Mesendoderm (in vitro differentiated cells): ENCODE measurements around the gene AHNAK2.

Experiments
- DNase-seq: peaks from one replicate; pipeline ENCODE4 v3.0.0; 2013
- H2AK5ac ChIP-seq: 2 replicates; pipeline ENCODE4 v1.6.1; 2013; ENCODE audit warnings: low read length, inconsistent platforms
- H2BK120ac ChIP-seq: 2 replicates; pipeline ENCODE4 v1.6.1; 2013; ENCODE audit warnings: low read depth, mild to moderate bottlenecking, low read length, moderate library complexity, mixed read lengths
- H2BK15ac ChIP-seq: replicated peaks from 2 replicates; pipeline ENCODE4 v1.6.1; 2013; ENCODE audit warnings: low read depth, mild to moderate bottlenecking, moderate library complexity
- H2BK5ac ChIP-seq: 2 replicates; pipeline ENCODE4 v1.6.1; 2013; ENCODE audit warnings: low read length, inconsistent platforms
- H3K18ac ChIP-seq: 2 replicates; pipeline ENCODE4 v1.6.1; 2013; ENCODE audit warnings: mild to moderate bottlenecking, low read length, mixed read lengths
- H3K23ac ChIP-seq: one replicate; pipeline ENCODE4 v1.6.1; 2013; ENCODE audit warnings: low read length
- H3K27ac ChIP-seq: 2 replicates; pipeline ENCODE4 v1.5.1; 2013; ENCODE audit warnings: low read depth, mild to moderate bottlenecking, inconsistent platforms, low read length, moderate library complexity
- H3K27me3 ChIP-seq: 2 replicates; pipeline ENCODE4 v1.6.1; 2013; ENCODE audit warnings: low read length, control low read depth, mild to moderate bottlenecking, inconsistent platforms; ENCODE audit not compliant: insufficient read depth, poor library complexity
- H3K36me3 ChIP-seq: 2 replicates; pipeline ENCODE4 v1.6.1; 2013; ENCODE audit warnings: low read length, inconsistent platforms; ENCODE audit not compliant: control insufficient read depth, insufficient read depth
- H3K4ac ChIP-seq: one replicate; pipeline ENCODE4 v1.6.1; 2013; ENCODE audit warnings: low read depth, mild to moderate bottlenecking, low read length, moderate library complexity
- H3K4me1 ChIP-seq: 2 replicates; pipeline ENCODE4 v1.6.1; 2013; ENCODE audit warnings: low read depth, low read length, inconsistent platforms; ENCODE audit not compliant: control insufficient read depth
- H3K4me2 ChIP-seq: 2 replicates; pipeline ENCODE4 v1.6.1; 2013; ENCODE audit warnings: low read length
- H3K4me3 ChIP-seq: 2 replicates; pipeline ENCODE4 v1.5.1; 2013; ENCODE audit warnings: mild to moderate bottlenecking, low read length
- H3K56ac ChIP-seq: one replicate; pipeline ENCODE4 v1.6.1; 2013; ENCODE audit warnings: low read length
- H3K79me1 ChIP-seq: 2 replicates; pipeline ENCODE4 v1.6.1; 2013; ENCODE audit warnings: low read length, inconsistent platforms
- H3K79me2 ChIP-seq: 2 replicates; pipeline ENCODE4 v1.6.1; 2013; ENCODE audit warnings: mild to moderate bottlenecking, low read length; ENCODE audit not compliant: control insufficient read depth, insufficient read depth
- H3K9ac ChIP-seq: 2 replicates; pipeline ENCODE4 v1.6.1; 2013; ENCODE audit warnings: low read length, inconsistent platforms
- H4K5ac ChIP-seq: one replicate; pipeline ENCODE4 v1.6.1; 2013; ENCODE audit warnings: low read length
- H4K8ac ChIP-seq: one replicate; pipeline ENCODE4 v1.6.1; 2013; ENCODE audit warnings: low read depth, mild to moderate bottlenecking, control low read depth, low read length, moderate library complexity
- WGBS: extraction: QIAGEN DNeasy Blood & Tissue Kit; methylation state at CpG from one replicate; pipeline ENCODE4 v1.1.7; 2013; ENCODE audit warnings: low lambda C conversion rate, missing lambda C conversion rate; ENCODE audit not compliant: insufficient coverage; ENCODE audit errors: extremely low coverage; 5-methylcytosine and 5-hydroxymethylcytosine counted together

AHNAK2 gene

DNA sequence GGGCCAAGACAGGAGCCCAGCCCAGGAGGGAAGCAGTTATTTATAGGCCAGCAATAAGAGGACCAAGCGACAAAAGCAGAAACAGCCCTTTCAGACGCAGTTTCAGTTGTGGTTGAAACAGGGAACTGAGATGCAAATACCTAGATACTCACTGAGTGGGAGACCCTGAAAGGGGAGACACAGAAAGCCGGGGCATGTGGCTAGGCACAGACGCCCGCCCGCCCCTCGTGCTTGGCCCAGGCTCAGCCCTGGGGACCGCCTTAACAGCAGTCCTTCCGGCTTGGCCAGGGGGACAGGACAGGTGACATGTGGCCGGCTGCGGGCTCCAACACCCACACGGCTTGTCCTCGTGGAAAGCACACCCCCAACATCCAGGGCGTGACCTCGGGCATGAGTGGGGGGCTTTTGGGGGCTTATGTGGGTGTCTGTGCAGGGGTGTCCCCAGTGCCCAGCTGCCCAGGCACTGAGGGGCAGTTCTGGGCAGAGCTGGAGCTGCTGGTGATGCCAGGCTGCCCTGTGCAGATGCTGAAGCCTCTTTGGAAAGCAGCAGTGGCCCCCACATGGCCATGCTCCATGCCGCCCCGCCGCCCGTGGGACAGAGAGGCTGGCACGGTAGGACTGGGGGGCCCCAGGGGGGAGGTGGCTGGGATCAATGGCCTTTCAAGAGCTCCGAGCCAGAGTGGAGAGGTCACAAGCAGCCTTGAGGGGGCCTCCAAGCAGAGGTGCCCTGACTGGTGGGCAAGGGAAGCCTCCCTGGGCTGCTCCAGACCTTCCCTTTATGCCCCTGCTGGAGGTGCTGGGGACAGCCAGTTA is 51.3 kb downstream of the AHNAK2 start:
- H4K8ac ChIP-seq, result no peak overlapping the region
- no peak overlapping the region for H3K4me3 ChIP-seq
- no peak overlapping the region for H2BK120ac ChIP-seq
- no peak overlapping the region for H2BK15ac ChIP-seq
- H3K4ac ChIP-seq, result no peak overlapping the region
- no peaks in the 10 kb centered on the region for H3K4me1 ChIP-seq
- H3K36me3 ChIP-seq, result no peaks in the 10 kb centered on the region
- peaks cover 9% of the 10 kb centered on the region for H3K27me3 ChIP-seq
- no peak overlapping the region for H3K9ac ChIP-seq
- DNase-seq, result no peak
- no peak overlapping the region for H3K27ac ChIP-seq
- no peak overlapping the region for H2BK5ac ChIP-seq
- no peak overlapping the region for H3K56ac ChIP-seq
- H3K79me1 ChIP-seq, result no peaks in the 10 kb centered on the region
- H3K4me2 ChIP-seq, result no peak overlapping the region
- WGBS, result no CpG with 5 or more reads among the region's 21 CpGs
- H3K23ac ChIP-seq, result no peak overlapping the region
- no peak overlapping the region for H4K5ac ChIP-seq
- H3K79me2 ChIP-seq, result no peaks in the 10 kb centered on the region
- no peak overlapping the region for H2AK5ac ChIP-seq
- H3K18ac ChIP-seq, result no peak overlapping the region

DNA sequence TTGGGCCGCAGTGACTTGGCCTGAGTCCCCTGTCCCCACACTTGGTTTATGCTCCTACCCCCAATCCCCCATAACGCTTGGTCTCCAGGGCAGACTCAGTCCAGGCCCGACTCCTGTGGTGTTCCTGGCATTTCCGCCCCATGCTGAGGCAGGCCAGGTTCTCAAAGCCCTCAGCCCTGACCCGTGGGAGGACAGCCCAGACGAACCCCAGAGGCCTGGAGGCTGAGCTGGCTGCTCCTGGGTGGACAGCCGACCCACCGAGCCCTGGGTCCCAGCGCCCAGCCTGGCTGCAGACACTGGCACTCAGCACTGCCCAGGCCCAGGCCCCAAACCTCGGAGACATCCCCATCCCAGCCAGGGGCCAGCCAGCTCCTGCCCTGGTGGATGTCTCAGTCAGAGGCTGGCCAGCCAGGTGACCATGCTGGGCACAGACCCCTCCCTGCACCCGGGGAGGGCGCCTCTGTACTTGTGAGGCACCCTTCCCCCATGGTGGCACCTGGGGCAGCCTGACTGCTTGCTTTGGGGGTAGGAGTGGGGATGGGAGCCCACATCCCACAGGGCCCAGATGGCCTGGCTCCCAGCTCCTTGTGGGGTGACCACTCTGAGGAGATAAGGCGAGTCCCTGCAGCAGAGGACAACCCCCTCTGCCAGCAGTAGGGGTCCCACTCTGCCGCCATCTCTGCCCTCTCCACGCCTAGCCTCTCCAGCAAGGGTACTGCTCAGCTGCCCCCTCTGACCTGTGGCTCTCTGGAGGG is 52.1 kb downstream of the AHNAK2 start:
- no peak overlapping the region for H3K27ac ChIP-seq
- no peak overlapping the region for H3K23ac ChIP-seq
- H3K18ac ChIP-seq, result no peak overlapping the region
- no CpG with 5 or more reads among the region's 15 CpGs for WGBS
- H3K4ac ChIP-seq, result no peak overlapping the region
- H2BK15ac ChIP-seq, result no peak overlapping the region
- H2AK5ac ChIP-seq, result no peak overlapping the region
- H3K4me3 ChIP-seq, result no peak overlapping the region
- H4K8ac ChIP-seq, result no peak overlapping the region
- H3K4me2 ChIP-seq, result no peak overlapping the region
- peaks cover 5% of the 10 kb centered on the region for H3K27me3 ChIP-seq
- no peak for DNase-seq
- H2BK5ac ChIP-seq, result no peak overlapping the region
- H3K79me1 ChIP-seq, result no peaks in the 10 kb centered on the region
- H3K79me2 ChIP-seq, result no peaks in the 10 kb centered on the region
- H3K36me3 ChIP-seq, result no peaks in the 10 kb centered on the region
- H3K4me1 ChIP-seq, result no peaks in the 10 kb centered on the region
- no peak overlapping the region for H4K5ac ChIP-seq
- no peak overlapping the region for H3K9ac ChIP-seq
- no peak overlapping the region for H3K56ac ChIP-seq
- H2BK120ac ChIP-seq, result no peak overlapping the region

DNA sequence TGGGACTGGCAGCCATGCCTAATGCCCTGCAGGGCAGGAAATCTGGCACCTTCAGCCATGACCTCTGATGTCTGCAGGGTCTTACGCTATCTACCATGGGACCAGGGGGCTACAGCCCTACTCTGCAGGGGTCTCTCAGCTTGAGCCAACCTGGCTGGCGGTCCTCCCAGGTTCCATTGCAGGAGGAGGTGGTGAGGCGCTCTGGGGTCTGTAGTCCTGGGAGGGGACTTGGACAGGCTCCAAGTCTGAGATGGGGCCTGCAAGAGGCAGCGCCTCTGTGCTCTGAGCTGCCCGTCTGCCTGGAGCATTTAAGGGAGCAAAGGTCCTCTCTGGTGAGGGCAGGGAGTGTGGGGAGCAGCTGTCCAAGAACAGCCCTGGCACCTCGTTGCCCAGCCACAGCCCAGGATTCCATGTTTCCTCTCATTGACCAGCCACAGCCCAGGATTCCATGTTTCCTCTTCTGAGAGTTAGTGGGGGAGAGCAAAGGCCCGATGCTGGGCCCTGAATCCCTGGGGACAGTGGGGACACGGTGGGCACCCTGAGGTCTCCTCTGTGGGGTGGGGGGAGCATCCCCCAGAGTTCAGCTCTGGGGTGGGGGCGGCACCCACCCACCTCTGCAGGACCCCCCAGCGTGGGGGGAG is 52.8 kb downstream of the AHNAK2 start:
- Histone ChIP-seq H3K56ac (no peak overlapping the region), H3K4me3 (no peak overlapping the region), H3K4me2 (no peak overlapping the region), H4K5ac (no peak overlapping the region), H3K4me1 (no peaks in the 10 kb centered on the region), H2AK5ac (no peak overlapping the region), H3K79me1 (no peaks in the 10 kb centered on the region), H3K36me3 (no peaks in the 10 kb centered on the region), H3K27ac (no peak overlapping the region), H3K18ac (no peak overlapping the region), H3K79me2 (no peaks in the 10 kb centered on the region), H3K4ac (no peak overlapping the region), H3K23ac (no peak overlapping the region), H2BK5ac (no peak overlapping the region), H3K9ac (no peak overlapping the region), H4K8ac (no peak overlapping the region), H2BK120ac (no peak overlapping the region), H3K27me3 (peaks cover 3% of the 10 kb centered on the region), H2BK15ac (no peak overlapping the region)
- DNase-seq, result no peak
- WGBS, result no CpG with 5 or more reads among the region's 10 CpGs

- Histone ChIP-seq H3K4me3 (no peak within 1 kb of the TSS), H3K18ac (no peak within 1 kb of the TSS), H4K8ac (no peak within 1 kb of the TSS), H3K27ac (no peak within 1 kb of the TSS), H4K5ac (no peak within 1 kb of the TSS), H3K9ac (no peak within 1 kb of the TSS), H3K79me1 (no peaks in the 10 kb centered on the region), H3K36me3 (no peaks in the 10 kb centered on the region), H3K4ac (no peak within 1 kb of the TSS), H3K56ac (no peak within 1 kb of the TSS), H2BK120ac (no peak within 1 kb of the TSS), H2AK5ac (no peak within 1 kb of the TSS), H2BK15ac (no peak within 1 kb of the TSS), H2BK5ac (no peak within 1 kb of the TSS), H3K27me3 (no peaks in the 10 kb centered on the region), H3K79me2 (no peaks in the 10 kb centered on the region), H3K23ac (no peak within 1 kb of the TSS), H3K4me1 (no peaks in the 10 kb centered on the region), H3K4me2 (no peak within 1 kb of the TSS)
- DNase-seq, result no peak
- no CpG with 5 or more reads among the region's 14 CpGs for WGBS
These were observed 53.6 kb downstream of the AHNAK2 start, which contains the start of gene PLD4 for GRCh38 chr14:104924421-104925213. TSS of gene PLD4 (plus strand) at chr14:104924879. CDS start at chr14:104927141, 2,262 bp downstream.

DNA sequence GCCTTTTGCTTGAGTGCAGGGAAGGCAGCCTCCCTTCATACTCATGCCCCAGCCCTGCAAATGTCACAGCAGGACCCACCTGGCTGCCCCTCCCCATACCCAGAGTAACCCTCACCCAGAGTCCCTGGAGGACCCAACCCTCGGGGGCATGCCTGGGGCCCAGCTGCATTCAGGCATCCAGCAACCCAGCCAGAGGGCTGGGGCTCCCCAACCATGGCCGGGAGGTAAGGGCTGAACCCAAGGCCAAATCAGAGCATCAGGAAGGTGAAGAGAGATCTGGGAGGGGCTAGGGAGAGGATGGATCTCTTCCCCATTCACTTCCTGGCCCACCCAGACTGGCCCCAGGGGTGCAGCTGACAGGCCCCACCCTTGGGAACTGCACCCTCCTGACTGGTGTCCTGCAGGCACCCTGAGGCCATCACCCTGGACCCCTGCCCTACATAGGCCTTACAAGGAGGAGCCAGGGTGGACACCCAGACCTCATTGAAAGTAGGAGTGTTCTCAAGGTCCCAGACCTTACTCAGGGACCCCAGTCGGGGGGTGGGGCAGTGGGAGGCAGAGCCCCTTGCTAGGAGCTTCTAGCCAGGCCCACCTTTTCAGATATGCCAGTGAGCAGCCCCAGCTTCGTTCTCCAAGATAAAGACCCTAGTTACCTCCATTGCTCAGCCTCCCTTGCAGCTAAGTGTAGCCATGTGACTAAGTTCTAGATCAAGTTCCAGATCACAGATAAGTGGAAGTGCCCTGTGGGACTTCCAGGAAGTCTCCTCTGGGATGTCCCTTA is 54.3 kb downstream of the AHNAK2 start:
- H3K4me3 ChIP-seq, result no peak overlapping the region
- H3K4me2 ChIP-seq, result no peak overlapping the region
- H3K9ac ChIP-seq, result no peak overlapping the region
- H3K79me1 ChIP-seq, result no peaks in the 10 kb centered on the region
- no peak overlapping the region for H4K5ac ChIP-seq
- no peak overlapping the region for H2BK120ac ChIP-seq
- H2AK5ac ChIP-seq, result no peak overlapping the region
- no peak overlapping the region for H3K4ac ChIP-seq
- no peak overlapping the region for H3K23ac ChIP-seq
- H3K18ac ChIP-seq, result no peak overlapping the region
- H3K79me2 ChIP-seq, result no peaks in the 10 kb centered on the region
- H2BK5ac ChIP-seq, result no peak overlapping the region
- no peak overlapping the region for H3K56ac ChIP-seq
- H3K27me3 ChIP-seq, result no peaks in the 10 kb centered on the region
- no peak overlapping the region for H4K8ac ChIP-seq
- DNase-seq, result no peak
- H3K4me1 ChIP-seq, result no peaks in the 10 kb centered on the region
- H3K27ac ChIP-seq, result no peak overlapping the region
- H3K36me3 ChIP-seq, result no peaks in the 10 kb centered on the region
- no CpG with 5 or more reads among the region's 4 CpGs for WGBS
- no peak overlapping the region for H2BK15ac ChIP-seq
